HG02763 (cell line): ENCODE results near the gene CNTLN.
"Not testable (repeated sequence)": the region's sequence is repeated elsewhere in the genome, so short reads cannot be mapped to it uniquely, and the experiment has no call there.

Source experiments
- ATAC-seq: cut with Tn5 transposase; IDR thresholded peaks from one replicate; pipeline ENCODE4 v1.9.1; 2021; ENCODE audit warnings: mild to moderate bottlenecking, moderate library complexity; ENCODE audit not compliant: unreplicated experiment

The CNTLN gene

DNA sequence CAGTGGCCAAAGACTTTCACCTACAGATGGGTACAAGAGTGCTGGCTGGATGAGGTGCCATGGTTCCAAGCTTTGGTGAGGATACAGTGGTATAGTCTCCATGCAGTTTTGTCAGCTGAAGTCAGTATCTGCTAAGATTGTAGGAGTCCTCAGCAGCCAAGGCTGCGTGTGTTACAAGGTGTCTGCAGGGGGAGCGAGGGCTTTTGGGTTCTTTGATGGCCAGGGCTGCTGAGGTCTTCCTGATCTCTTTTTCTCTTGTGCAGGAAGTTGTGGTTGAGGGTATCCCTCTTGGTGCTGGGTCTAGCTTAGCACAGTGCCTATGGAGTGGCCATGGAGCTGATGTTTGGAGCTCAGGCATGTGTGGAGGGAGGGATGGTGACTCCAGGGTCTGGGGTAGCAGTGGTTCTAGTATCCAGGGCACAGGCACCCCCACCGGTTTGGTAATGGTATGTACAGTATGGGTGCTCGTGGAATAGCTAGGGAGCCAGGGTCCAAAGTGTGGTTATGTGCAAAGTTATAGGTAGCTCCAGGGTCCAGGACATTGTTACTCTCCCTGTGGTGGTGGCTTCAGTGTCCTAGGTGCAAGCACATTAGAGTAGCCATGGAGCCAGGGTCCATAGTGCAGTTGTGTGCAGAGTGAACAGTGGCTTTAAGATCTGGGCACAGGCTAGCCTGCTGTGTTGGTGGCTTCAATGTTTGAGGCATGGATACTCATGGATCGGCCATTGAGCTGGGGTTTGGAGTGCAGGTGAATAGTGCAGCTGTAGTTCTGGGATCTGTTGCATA is 36.7 kb downstream of the CNTLN start:
- ATAC-seq = no peak

DNA sequence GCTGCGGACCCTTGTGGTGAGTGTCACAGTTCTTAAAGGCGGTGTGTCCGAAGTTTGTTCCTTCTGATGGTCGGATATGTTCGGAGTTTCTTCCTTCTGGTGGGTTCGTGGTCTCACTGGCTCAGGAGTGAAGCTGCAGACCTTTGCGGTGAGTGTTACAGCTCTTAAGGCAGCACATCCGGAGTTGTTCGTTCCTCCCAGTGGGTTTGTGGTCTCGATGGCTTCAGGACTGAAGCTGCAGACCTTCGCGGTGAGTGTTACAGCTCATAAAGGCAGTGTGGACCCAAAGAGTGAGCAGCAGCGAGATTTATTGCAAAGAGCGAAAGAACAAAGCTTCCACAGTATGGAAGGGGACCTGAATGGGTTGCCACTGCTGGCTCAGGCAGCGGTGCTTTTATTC is 42.7 kb downstream of the CNTLN start:
- ATAC-seq = not testable (repeated sequence)

- no peak for ATAC-seq
Measured at GRCh38 chr9:17185481-17186029, 50.7 kb downstream of the CNTLN start.

DNA sequence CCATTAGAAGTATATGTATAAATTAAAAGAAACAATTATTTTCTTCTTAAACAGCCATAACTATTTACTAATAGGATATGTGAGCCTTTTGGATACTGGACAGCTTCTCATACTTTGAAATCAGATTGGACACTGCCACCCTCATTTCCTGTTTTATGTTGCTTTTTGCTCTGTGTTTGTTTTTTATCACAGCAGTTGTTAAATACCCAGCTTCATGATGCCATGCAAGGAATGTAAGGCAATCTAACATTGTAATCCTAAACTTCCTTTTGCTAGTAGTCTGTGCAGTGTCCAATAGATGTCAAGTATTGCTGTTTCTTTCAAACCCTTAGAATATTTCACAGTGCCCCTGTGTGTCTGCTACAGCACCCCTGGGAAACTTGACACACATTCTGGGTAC is 56.2 kb downstream of the CNTLN start:
- ATAC-seq = no peak

- no peak for ATAC-seq
Measured at GRCh38 chr9:17204611-17205152, 69.8 kb downstream of the CNTLN start.

DNA sequence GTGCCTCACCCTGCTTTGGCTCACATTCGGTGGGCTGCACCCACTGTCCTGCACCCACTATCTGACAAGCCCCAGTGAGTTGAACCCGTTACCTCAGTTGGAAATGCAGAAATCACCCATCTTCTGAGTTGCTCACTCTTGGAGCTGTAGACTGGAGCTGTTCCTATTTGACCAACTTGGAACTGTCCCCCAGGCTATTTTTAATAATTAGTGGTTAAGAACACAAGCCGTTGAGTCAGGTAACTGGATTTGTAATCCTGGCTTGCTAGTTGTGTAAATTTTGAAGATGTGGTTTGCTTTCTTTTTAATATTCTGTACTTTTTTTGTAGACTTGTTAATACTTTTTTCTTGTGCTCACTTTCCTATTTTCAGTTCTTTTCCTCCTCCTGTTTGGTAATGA is 81.2 kb downstream of the CNTLN start:
- ATAC-seq = no peak

DNA sequence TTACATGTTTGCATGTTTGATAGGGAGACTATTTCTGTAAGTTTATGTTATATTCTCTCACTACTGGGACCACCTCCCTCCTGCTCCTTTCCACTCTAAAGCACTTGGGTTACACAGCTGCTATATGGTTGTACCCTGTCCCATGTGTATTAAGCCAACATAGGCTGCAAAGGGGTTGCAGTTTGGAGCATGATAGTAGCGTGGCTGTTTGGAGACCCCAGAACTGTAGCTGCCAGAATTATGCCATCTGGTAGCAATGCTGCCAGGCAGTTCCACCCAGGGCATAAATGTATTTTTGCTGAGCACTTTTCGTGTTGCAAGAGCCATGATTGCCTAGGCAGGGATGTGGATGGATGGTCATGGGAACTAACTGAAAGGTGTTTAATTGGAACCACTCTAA is 81.8 kb downstream of the CNTLN start:
- no peak for ATAC-seq

DNA sequence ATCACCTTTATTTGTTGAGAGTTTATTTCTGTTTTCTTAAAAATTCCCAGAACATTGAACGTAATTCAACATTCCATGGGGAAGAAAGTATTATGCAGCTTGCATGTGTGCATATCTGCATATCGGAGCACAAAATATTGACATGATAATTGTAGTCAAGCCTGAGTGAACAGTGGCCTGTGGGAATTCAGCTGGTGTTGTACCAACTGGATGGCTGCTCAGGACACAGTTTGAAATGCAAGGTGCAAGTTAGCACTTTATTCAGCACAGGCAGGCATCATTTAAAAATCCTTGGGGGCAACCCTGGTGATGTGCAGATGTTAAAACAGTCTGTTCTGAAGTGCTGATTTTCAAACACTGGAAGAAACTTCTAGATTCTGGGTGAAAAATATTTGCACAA is 82.4 kb downstream of the CNTLN start:
- ATAC-seq = no peak

DNA sequence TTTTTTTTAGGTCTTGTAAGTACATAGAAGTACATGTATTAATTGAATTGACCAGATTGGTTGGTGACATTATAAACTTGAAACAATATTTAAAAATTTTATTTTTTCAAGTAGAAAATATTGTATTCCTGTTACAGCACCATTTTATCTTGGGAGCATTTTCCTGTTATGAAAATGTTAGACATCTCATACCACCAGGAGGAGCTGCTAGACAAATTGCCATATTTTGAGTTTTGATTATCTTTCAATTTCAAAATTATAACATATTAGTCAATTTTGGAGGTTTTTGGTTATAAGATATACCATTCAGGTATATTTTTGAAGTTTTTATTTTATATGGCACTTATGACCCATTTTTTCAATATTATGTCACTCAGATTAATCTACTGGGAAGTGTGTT is 84.4 kb downstream of the CNTLN start:
- no peak for ATAC-seq

GRCh38 chr9:17222932-17223331 is 88.1 kb downstream of the CNTLN start:
- no peak for ATAC-seq

GRCh38 chr9:17225407-17225806 is 90.6 kb downstream of the CNTLN start:
- no peak for ATAC-seq

- no peak for ATAC-seq
Measured at GRCh38 chr9:17229945-17230560, 95.2 kb downstream of the CNTLN start.

DNA sequence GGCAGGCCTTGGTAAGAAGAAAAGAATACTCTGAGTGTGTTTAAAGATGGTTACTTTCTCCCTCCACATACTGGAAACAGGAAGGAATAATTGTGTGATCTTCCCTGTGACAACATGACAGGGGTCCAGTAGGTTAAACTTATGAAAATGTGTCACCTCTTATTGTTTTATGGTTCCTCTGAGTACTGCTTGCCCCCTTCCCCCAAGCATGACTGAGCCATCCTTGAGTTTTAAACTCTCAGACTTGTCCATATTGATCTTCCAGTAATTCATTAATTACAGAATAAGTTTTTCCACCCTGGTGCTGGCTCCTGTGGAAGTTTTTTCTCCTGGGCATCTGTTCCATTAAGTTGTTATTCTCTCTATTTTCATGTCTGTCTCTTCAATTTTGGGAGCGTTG is 95.8 kb downstream of the CNTLN start:
- ATAC-seq = no peak

- ATAC-seq = no peak
Measured at GRCh38 chr9:17236147-17236546, 101.3 kb downstream of the CNTLN start.

DNA sequence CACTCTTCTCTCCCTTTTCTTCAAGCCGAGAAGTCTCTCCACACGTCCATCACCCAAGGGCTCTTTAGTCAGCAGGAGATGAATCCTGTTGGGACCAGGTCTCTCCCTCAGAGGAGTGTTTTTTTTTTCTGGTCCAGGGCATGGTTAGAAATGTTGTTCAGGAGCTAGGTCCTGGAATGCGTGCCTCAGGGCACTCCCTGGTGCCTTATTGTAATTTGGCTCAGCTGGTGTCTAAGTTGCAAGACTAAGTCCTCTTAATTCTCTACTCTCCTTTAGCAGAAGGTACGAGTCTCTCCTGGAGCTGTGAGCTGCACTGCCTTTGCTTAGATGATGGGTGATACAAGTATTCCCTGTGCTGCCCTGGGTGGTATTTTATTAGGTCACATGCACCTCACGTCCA is 111.9 kb downstream of the CNTLN start:
- ATAC-seq = no peak

DNA sequence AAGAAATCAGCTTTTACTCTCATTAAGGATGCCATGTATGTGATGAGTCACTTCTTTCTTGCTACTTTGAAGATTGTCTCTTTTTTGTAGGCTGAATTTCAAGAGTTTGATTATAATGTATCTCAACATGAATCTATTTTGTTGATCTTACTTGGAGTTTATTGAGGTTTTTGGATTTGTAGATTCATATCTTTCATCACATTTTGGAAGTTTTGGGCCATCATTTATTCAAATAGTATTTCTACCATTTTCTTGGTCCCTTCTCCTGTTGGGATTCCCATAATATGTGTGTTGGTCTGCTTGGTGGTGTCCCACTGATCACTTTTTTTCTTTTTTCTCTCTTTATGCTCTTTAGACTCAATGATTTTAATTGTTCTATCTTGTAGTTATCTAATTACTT is 116.3 kb downstream of the CNTLN start:
- ATAC-seq = no peak

DNA sequence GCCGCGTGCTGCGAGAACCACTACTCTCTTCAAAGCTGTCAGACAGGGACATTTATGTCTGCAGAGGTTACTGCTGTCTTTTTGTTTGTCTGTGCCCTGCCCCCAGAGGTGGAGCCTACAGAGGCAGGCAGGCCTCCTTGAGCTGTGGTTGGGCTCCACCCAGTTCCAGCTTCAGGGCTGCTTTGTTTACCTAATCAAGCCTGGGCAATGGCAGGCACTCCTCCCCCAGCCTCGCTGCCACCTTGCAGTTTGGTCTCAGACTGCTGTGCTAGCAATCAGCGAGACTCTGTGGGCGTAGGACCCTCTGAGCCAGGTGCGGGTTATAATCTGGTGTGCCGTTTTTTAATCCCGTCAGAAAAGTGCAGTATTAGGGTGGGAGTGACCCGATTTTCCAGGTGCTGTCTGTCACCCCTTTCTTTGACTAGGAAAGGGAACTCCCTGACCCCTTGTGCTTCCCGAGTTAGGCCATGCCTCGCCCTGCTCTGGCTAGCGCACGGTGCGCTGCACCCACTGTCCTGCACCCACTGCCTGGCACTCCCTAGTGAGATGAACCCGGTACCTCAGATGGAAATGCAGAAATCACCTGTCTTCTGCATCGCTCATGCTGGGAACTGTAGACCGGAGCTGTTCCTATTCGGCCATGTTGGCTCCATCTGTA is 133.8 kb downstream of the CNTLN start:
- not testable (repeated sequence) for ATAC-seq

DNA sequence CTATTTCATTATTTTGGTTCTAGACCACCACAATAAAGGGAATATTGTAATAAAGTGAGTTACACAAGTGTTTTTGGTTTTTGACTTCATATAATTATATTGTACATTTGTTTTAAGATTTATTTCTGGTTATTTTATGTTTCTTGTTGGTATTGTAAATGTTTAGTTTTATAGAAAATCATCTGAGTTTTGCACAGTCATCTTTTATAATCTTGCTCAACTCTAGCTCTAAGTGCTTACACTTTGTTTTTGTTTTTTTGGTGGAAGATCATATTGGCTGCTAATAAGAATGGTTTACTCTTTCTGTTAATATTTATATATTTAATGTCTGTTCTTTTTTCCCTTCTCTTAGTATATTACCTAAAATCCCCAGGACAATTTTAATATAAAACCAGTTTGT is 135.0 kb downstream of the CNTLN start:
- ATAC-seq = no peak

DNA sequence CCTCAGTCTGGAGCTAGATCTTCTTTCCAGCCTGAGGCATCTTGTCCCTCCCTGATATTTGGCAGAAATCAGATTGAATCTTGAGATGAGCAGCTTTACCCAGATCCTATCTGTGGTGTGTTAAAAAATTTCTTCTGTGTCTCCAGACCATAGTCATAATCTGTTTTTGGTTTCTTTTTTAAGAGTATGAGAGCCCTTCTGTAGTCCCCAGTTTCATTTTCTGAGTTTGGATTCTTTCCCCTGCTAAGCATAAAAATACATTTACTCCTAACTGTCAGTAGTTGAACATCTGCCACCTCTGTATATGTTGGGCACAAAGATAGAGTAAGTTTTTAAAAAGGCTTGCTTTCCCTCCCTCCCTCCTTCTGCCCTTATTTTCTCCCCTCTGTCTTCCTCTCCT is 137.7 kb downstream of the CNTLN start:
- no peak for ATAC-seq

- ATAC-seq = no peak
Measured at GRCh38 chr9:17280350-17281012, 145.6 kb downstream of the CNTLN start.

GRCh38 chr9:17290673-17291072 is 155.8 kb downstream of the CNTLN start:
- ATAC-seq = not testable (repeated sequence)
